BJ (cell line): ENCODE measurements around the gene CA6. TPM values are rescaled to one million over a fixed set of nuclear protein-coding genes. Genes with fewer than 3 reads are reported as not detected.
A peak's percentile ranks its signal among the peaks of the same experiment; 100 is the strongest.
"Not testable (repeated sequence)": the region's sequence is repeated elsewhere in the genome, so short reads cannot be mapped to it uniquely, and the experiment has no call there.

Experiments
- CTCF ChIA-PET: fragments of 350-600 bp; formaldehyde crosslinking; extraction: SDS; loops from one replicate; lab custom pipeline; 2021; ENCODE audit warnings: antibody characterized with exemption, inconsistent platforms; lab: Yijun Ruan, JAX
- POLR2A ChIA-PET: fragments of 300-600 bp; sonication (Branson Sonifier 250); formaldehyde crosslinking; extraction: SDS; loops from one replicate; lab custom pipeline; 2021; ENCODE audit warnings: antibody characterized with exemption; lab: Charles Lee
- DNase-seq: peaks from one replicate; pipeline ENCODE4 v3.0.0-alpha.2; 2011; ENCODE audit warnings: low read depth
- H3K27me3 ChIP-seq: 2 replicates; pipeline ENCODE4 v1.6.0; 2011; ENCODE audit warnings: low read length; ENCODE audit not compliant: control insufficient read depth, insufficient read depth
- H3K36me3 ChIP-seq: 2 replicates; pipeline ENCODE4 v1.5.1; 2011; ENCODE audit warnings: low read length; ENCODE audit not compliant: control insufficient read depth, insufficient read depth
- H3K4me3 ChIP-seq: 2 replicates; pipeline ENCODE4 v1.5.1; 2011; ENCODE audit warnings: low read depth, mild to moderate bottlenecking, control low read depth, low read length
- polyA plus RNA-seq: library from polyadenylated mRNA; depleted of rRNA; stranded (reverse); fragments of >200 nt; gene quantifications from 2 replicates; pipeline ENCODE4 v1.2.3, GENCODE V29; 2011
- TF ChIP-seq, protein P1 (sequence below): IDR thresholded peaks from 2 replicates; pipeline ENCODE4 v1.5.1; 2011; ENCODE audit warnings: low read depth, mild to moderate bottlenecking, control low read depth, inconsistent platforms, low read length, moderate library complexity; ENCODE audit not compliant: insufficient read depth

CA6 gene
- polyA plus RNA-seq, 1 experiment = not detected

DNA sequence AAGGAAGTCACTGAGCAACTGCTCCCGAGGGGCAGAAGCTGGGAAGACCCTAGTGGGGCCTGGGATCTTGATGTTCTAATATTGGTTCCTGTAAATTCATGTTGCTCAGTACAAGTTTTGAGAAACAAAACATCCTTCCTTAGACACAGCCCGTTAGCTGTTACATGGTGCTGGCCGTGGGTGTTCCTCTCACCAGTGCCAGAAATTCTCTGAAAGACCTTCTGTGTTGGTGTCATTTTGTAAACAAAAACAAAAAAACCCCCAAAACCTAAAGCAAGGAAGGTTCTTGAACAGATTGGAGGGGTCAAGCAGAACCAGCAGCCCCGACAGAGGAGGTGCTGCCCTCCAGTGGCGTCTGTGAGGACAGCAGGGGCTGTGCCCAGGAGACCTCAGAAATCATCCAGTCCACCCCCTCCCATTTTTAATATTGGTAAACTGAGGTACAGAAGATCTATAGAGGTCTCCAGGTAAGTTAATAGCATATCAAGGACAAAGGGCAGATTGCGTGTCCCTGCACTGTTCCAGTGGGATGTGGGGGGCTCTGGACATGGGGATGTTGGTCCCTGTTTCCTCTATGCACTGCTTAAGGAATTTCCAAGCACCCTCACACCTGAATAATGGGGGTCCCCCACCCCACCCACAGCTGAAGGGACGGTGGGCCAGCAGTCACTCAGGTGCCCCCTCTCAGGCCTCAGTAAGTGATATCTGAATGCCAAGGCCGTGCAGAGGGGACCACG, 42.4 kb downstream of the CA6 start:
- no peaks in the 10 kb centered on the region for H3K36me3 ChIP-seq
- no peak overlapping the region for H3K4me3 ChIP-seq
- ChIA-PET CTCF (interaction anchor here (0.5 to 5.2 kb wide), 30 partner anchors 8 to 817 kb away, joined by 3 to 40 read pairs (median 4); no protein-coding TSS in a partner anchor), POLR2A (no interaction called here)
- DNase-seq = no peak
- TF ChIP-seq, protein P1, sequence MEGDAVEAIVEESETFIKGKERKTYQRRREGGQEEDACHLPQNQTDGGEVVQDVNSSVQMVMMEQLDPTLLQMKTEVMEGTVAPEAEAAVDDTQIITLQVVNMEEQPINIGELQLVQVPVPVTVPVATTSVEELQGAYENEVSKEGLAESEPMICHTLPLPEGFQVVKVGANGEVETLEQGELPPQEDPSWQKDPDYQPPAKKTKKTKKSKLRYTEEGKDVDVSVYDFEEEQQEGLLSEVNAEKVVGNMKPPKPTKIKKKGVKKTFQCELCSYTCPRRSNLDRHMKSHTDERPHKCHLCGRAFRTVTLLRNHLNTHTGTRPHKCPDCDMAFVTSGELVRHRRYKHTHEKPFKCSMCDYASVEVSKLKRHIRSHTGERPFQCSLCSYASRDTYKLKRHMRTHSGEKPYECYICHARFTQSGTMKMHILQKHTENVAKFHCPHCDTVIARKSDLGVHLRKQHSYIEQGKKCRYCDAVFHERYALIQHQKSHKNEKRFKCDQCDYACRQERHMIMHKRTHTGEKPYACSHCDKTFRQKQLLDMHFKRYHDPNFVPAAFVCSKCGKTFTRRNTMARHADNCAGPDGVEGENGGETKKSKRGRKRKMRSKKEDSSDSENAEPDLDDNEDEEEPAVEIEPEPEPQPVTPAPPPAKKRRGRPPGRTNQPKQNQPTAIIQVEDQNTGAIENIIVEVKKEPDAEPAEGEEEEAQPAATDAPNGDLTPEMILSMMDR = peak; percentile 94
- no peaks in the 10 kb centered on the region for H3K27me3 ChIP-seq

DNA sequence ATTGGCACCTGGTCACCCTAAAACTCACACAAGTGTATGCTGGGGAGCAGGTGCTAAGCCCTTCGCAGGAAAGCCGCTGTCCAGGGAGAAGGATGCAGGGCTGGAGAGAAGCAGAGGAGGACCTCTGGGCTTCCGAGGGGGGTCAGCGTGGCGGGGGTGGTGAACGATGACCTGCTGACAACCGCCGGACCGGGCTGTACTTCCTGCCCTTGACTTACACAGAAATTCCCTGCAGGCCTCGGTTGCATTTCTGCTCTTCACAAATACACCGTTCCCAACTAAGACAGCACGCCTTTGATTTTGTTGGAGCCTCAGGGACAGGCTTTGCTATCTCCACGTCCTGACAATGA, 42.9 kb downstream of the CA6 start:
- Histone ChIP-seq H3K27me3 (no peaks in the 10 kb centered on the region), H3K4me3 (no peak overlapping the region), H3K36me3 (no peaks in the 10 kb centered on the region)
- no peak for DNase-seq
- CTCF ChIA-PET = interaction anchor here (0.5 to 5.2 kb wide), 23 partner anchors 8 to 818 kb away, joined by 3 to 40 read pairs (median 4); no protein-coding TSS in a partner anchor
- TF ChIP-seq, protein P1 = no peak
- POLR2A ChIA-PET = no interaction called here

DNA sequence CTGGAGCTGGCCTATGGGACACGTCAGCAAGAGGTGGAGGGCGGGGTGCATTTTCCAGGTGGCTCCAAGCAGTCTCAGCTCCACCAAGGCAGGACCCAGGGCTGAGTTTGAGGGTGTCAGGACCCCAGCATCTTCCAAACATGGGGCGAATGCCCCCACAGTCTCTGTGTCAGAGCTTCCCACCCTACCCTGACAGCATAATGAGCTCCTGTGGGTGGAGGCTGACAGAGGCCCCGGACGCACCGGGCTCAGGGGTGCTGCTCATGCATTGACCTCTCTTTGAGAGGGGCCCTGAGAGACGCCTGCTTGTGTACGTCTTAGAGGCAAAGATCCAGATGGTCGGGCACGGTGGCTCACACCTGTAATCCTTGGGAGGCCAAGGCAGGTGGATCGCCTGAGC, 43.4 kb downstream of the CA6 start:
- TF ChIP-seq, protein P1 = no peak
- H3K36me3 ChIP-seq = no peaks in the 10 kb centered on the region
- no peak for DNase-seq
- H3K4me3 ChIP-seq = no peak overlapping the region
- CTCF ChIA-PET = interaction anchor here (0.7 to 5.2 kb wide), 20 partner anchors 9 to 131 kb away, joined by 3 to 40 read pairs (median 4); no protein-coding TSS in a partner anchor
- POLR2A ChIA-PET = no interaction called here
- no peaks in the 10 kb centered on the region for H3K27me3 ChIP-seq

GRCh38 chr1:8989821-8990220, 44.2 kb downstream of the CA6 start:
- no peak for DNase-seq
- no peaks in the 10 kb centered on the region for H3K36me3 ChIP-seq
- POLR2A ChIA-PET = interaction anchor here (0.7 kb wide), 1 partner anchor 16 kb away, joined by 3 read pairs; no protein-coding TSS in a partner anchor
- H3K4me3 ChIP-seq = no peak overlapping the region
- CTCF ChIA-PET = interaction anchor here (1.2 to 5.2 kb wide), 13 partner anchors 8 to 131 kb away, joined by 3 to 40 read pairs (median 6); no protein-coding TSS in a partner anchor
- H3K27me3 ChIP-seq = no peaks in the 10 kb centered on the region
- TF ChIP-seq, protein P1 = no peak

DNA sequence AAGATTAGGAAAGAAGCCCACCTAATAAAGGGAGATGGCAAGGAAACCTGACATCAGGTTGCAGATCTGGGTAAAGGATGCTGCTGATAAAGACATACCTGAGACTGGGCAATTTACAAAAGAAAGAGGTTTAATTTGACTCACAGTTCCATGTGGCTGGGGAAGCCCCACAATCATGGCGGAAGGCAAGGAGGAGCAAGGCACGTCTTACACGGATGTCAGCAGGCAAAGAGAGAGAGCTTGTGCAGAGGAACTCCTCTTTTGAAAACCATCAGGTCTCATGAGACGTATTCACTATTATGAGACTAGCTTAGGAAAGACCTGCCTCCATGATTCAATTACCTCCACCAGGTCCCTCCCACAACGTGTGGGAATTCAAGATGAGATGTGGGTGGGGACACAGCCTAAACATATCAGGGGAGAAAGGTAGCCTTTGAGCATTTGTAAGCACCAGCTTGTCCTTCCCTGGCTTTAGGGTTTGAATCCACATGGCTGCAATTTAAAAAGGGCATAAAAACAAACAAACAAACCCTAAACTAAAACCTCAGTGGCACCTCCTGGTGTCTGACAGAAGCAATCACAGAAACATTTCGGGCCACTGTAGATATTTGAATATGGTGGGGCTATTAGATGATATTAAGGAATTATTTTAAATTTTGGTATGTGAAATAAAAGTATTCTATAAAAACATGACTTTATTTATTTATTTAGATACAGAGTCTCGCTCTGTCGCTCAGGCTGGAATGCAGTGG, 47.4 kb downstream of the CA6 start:
- DNase-seq = no peak
- ChIA-PET CTCF (interaction anchor here (0.6 to 3.4 kb wide), 4 partner anchors 12 to 75 kb away, joined by 3 to 9 read pairs (median 6); no protein-coding TSS in a partner anchor), POLR2A (no interaction called here)
- TF ChIP-seq, protein P1 = no peak
- no peak overlapping the region for H3K4me3 ChIP-seq
- no peaks in the 10 kb centered on the region for H3K27me3 ChIP-seq
- no peaks in the 10 kb centered on the region for H3K36me3 ChIP-seq

GRCh38 chr1:8993962-8994675, 48.5 kb downstream of the CA6 start:
- H3K36me3 ChIP-seq, H3K27me3 ChIP-seq, DNase-seq, POLR2A ChIA-PET, H3K4me3 ChIP-seq: not testable (repeated sequence)
- CTCF ChIA-PET = interaction anchor here (1.7 to 3.4 kb wide), 2 partner anchors 11 to 107 kb away, joined by 5 to 9 read pairs; no protein-coding TSS in a partner anchor
